Loucy (cell line): ENCODE measurements around the gene P2RY1.
"Not testable (repeated sequence)": the region's sequence is repeated elsewhere in the genome, so short reads cannot be mapped to it uniquely, and the experiment has no call there.

Experiments
- H2AFZ ChIP-seq: fragments of 200-600 bp; sonication (generic); 2 replicates; pipeline ENCODE4 v1.6.0; 2016; ENCODE audit warnings: antibody characterized with exemption, mild to moderate bottlenecking, low read length, moderate library complexity
- H3F3A ChIP-seq: fragments of 200-600 bp; 2 replicates; pipeline ENCODE4 v1.6.0; 2016; ENCODE audit warnings: antibody characterized with exemption, low read depth, mild to moderate bottlenecking
- H3K27me3 ChIP-seq: fragments of 200-600 bp; sonication (generic); 2 replicates; pipeline ENCODE4 v1.6.1; 2014; ENCODE audit warnings: low read length, mild to moderate bottlenecking; ENCODE audit not compliant: insufficient read depth, poor library complexity, severe bottlenecking
- H3K36me3 ChIP-seq: fragments of 200-600 bp; sonication (generic); 2 replicates; pipeline ENCODE4 v1.6.1; 2016; ENCODE audit warnings: low read length; ENCODE audit not compliant: insufficient read depth
- H3K4me1 ChIP-seq: fragments of 200-600 bp; sonication (generic); 2 replicates; pipeline ENCODE4 v1.5.1; 2014; ENCODE audit warnings: low read length, mild to moderate bottlenecking; ENCODE audit not compliant: insufficient read depth, poor library complexity, severe bottlenecking
- H3K4me2 ChIP-seq: fragments of 200-600 bp; sonication (generic); 2 replicates; pipeline ENCODE4 v1.6.0; 2014; ENCODE audit warnings: antibody characterized with exemption, low read length, low read depth, mild to moderate bottlenecking; ENCODE audit not compliant: poor library complexity, severe bottlenecking
- H3K4me3 ChIP-seq: fragments of 200-600 bp; sonication (generic); 2 replicates; pipeline ENCODE4 v1.5.1; 2014; ENCODE audit warnings: low read length, mild to moderate bottlenecking, mixed read lengths; ENCODE audit not compliant: poor library complexity, severe bottlenecking
- H3K79me2 ChIP-seq: fragments of 200-600 bp; sonication (generic); 2 replicates; pipeline ENCODE4 v1.6.1; 2014; ENCODE audit warnings: low read length; ENCODE audit not compliant: insufficient read depth
- H3K9ac ChIP-seq: fragments of 200-600 bp; sonication (generic); 2 replicates; pipeline ENCODE4 v1.6.0; 2014; ENCODE audit warnings: mild to moderate bottlenecking, low read depth, low read length, moderate library complexity; ENCODE audit not compliant: poor library complexity, severe bottlenecking
- H3K9me2 ChIP-seq: fragments of 200-600 bp; sonication (generic); replicated peaks from 2 replicates; pipeline ENCODE4 v1.6.1; 2016; ENCODE audit warnings: low read depth, low read length, mixed read lengths
- H3K9me3 ChIP-seq: fragments of 200-600 bp; sonication (generic); 2 replicates; pipeline ENCODE4 v1.6.1; 2014; ENCODE audit warnings: mild to moderate bottlenecking, antibody characterized with exemption, low read length, low read depth; ENCODE audit not compliant: insufficient read depth
- H4K20me1 ChIP-seq: fragments of 200-600 bp; sonication (generic); 2 replicates; pipeline ENCODE4 v1.6.0; 2014; ENCODE audit warnings: antibody characterized with exemption, low read length, mild to moderate bottlenecking; ENCODE audit not compliant: insufficient read depth, poor library complexity, severe bottlenecking
- CTCF ChIP-seq: fragments of 200-600 bp; sonication (generic); conservative IDR thresholded peaks from 2 replicates; pipeline ENCODE4 v1.5.1; 2014; ENCODE audit warnings: mild to moderate bottlenecking, antibody characterized with exemption, low read length
- EZH2phosphoT487 ChIP-seq: fragments of 200-600 bp; IDR thresholded peaks from 2 replicates; pipeline ENCODE4 v1.6.1; 2018; ENCODE audit warnings: antibody characterized with exemption, mild to moderate bottlenecking, moderate library complexity, borderline replicate concordance

P2RY1 gene

DNA sequence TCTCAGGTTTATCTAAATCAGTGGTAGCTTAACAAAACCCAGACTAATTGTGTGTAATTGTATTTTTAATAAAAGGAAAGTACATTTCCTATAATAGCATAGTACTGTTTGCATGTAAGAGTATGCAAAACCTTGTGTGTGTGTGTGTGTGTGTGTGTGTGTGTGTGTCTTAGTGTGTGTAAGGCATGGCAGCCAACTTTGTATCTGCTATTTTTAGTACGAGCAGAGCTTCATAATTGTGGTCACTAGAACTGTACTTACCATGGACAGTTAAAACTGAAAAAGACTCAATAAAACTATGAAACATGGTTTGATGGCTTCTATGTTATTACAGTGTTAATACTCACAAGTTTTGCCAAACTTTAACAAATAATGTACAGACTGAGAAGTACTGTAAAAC, 6.2 kb downstream of the P2RY1 start:
- peaks cover 2% of the 10 kb centered on the region for H4K20me1 ChIP-seq
- H2AFZ ChIP-seq, result no peak overlapping the region
- peaks cover 11% of the 10 kb centered on the region; the same call in 1 of the 2 replicates for H3K79me2 ChIP-seq
- TF ChIP-seq EZH2phosphoT487, result no peak
- TF ChIP-seq CTCF, result no peak
- no peak overlapping the region for H3K9ac ChIP-seq
- no peaks in the 10 kb centered on the region; the same call in 1 of the 2 replicates for H3K9me3 ChIP-seq
- no peak overlapping the region for H3K4me3 ChIP-seq
- no peaks in the 10 kb centered on the region for H3K9me2 ChIP-seq
- no peaks in the 10 kb centered on the region for H3K36me3 ChIP-seq
- H3F3A ChIP-seq, result 0 out of 2 replicates have a peak, but pooled peaks cover 3% of the 10 kb centered on the region
- no peaks in the 10 kb centered on the region for H3K27me3 ChIP-seq
- peak overlapping the region; percentile 28 for H3K4me2 ChIP-seq
- H3K4me1 ChIP-seq, result peaks cover 34% of the 10 kb centered on the region

DNA sequence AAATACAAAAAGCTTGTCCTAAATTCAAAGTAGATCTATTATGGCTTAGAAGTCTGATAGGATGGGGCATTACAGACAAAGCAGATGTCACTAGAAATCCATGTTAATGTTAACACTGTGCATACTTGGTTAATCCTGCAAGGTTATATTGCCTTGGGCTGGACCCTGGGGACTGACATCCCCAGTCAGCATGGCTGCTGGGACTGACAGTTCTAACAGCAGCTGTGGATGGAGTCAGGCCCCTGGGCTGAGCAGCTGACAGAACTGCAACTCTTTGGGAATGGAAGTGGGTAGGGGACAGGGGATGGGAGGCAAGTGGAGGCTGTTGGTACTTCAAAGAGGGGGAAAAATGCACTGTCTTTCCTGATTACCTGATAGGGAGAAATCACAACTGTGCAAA, 7.5 kb downstream of the P2RY1 start:
- Histone ChIP-seq H2AFZ (no peak overlapping the region), H3K9me3 (peaks cover 3% of the 10 kb centered on the region; the same call in 1 of the 2 replicates), H3K9ac (no peak overlapping the region), H3K27me3 (no peaks in the 10 kb centered on the region), H4K20me1 (no peaks in the 10 kb centered on the region), H3F3A (0 out of 2 replicates have a peak, but pooled peaks cover 2% of the 10 kb centered on the region), H3K9me2 (no peaks in the 10 kb centered on the region), H3K4me3 (no peak overlapping the region), H3K4me1 (peaks cover 21% of the 10 kb centered on the region), H3K36me3 (no peaks in the 10 kb centered on the region), H3K79me2 (no peaks in the 10 kb centered on the region), H3K4me2 (no peak overlapping the region)
- TF ChIP-seq CTCF (no peak), EZH2phosphoT487 (no peak)

GRCh38 chr3:152843955-152844354, 9.0 kb downstream of the P2RY1 start:
- H2AFZ ChIP-seq, result no peak overlapping the region
- H3K36me3 ChIP-seq, result no peaks in the 10 kb centered on the region
- H3K79me2 ChIP-seq, result no peaks in the 10 kb centered on the region
- no peak overlapping the region for H3K4me2 ChIP-seq
- H3K27me3 ChIP-seq, result no peaks in the 10 kb centered on the region
- H3F3A ChIP-seq, result no peaks in the 10 kb centered on the region
- peaks cover 6% of the 10 kb centered on the region for H3K4me1 ChIP-seq
- H3K9ac ChIP-seq, result no peak overlapping the region
- H4K20me1 ChIP-seq, result no peaks in the 10 kb centered on the region
- no peak overlapping the region for H3K4me3 ChIP-seq
- peaks cover 9% of the 10 kb centered on the region; the same call in 1 of the 2 replicates for H3K9me3 ChIP-seq
- no peak for TF ChIP-seq CTCF
- no peak for TF ChIP-seq EZH2phosphoT487
- H3K9me2 ChIP-seq, result no peaks in the 10 kb centered on the region

- not testable (repeated sequence) for H4K20me1 ChIP-seq, H3K79me2 ChIP-seq, H3K9ac ChIP-seq, H3K9me3 ChIP-seq, H3F3A ChIP-seq, H3K4me1 ChIP-seq, H3K4me2 ChIP-seq, H3K27me3 ChIP-seq, H2AFZ ChIP-seq, H3K4me3 ChIP-seq, H3K36me3 ChIP-seq, H3K9me2 ChIP-seq
These were observed 11.8 kb downstream of the P2RY1 start for GRCh38 chr3:152846572-152847202.

DNA sequence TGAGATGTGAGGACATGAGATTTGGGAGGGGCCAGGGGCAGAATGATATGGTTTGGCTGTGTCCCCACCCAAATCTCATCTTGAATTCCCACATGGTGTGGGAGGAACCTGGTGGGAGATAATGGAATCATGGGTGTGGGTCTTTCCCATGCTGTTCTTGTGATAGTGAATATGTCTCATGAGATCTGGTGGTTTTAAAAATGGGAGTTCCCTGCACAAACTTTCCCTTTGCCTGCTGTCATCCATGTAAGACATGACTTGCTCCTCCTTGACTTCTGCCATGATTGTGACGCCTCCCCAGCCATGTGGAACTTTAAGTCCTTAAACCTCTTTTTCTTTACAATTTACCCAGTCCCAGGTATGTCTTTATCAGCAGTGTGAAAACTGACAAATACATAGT, 12.7 kb downstream of the P2RY1 start:
- not testable (repeated sequence) for H3K4me3 ChIP-seq, H3K4me1 ChIP-seq, H4K20me1 ChIP-seq, H2AFZ ChIP-seq, H3K27me3 ChIP-seq, H3K36me3 ChIP-seq, H3F3A ChIP-seq, H3K4me2 ChIP-seq, H3K9me2 ChIP-seq, H3K9ac ChIP-seq, H3K79me2 ChIP-seq, H3K9me3 ChIP-seq
